Bladder microvascular endothelial cell (primary cell): Measurements from ENCODE around the gene C2orf68. TPM values are rescaled to one million over a fixed set of nuclear protein-coding genes. Genes with fewer than 3 reads are reported as not detected.

Experiments
- total RNA-seq: library from RNA; depleted of rRNA; stranded (reverse); fragments of >200 nt; gene quantifications from 2 replicates; pipeline ENCODE4 v1.2.3, GENCODE V29; 2014

Gene C2orf68, protein sequence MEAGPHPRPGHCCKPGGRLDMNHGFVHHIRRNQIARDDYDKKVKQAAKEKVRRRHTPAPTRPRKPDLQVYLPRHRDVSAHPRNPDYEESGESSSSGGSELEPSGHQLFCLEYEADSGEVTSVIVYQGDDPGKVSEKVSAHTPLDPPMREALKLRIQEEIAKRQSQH
- total RNA-seq: 14.2 and 17.4 TPM in 2 replicates

DNA sequence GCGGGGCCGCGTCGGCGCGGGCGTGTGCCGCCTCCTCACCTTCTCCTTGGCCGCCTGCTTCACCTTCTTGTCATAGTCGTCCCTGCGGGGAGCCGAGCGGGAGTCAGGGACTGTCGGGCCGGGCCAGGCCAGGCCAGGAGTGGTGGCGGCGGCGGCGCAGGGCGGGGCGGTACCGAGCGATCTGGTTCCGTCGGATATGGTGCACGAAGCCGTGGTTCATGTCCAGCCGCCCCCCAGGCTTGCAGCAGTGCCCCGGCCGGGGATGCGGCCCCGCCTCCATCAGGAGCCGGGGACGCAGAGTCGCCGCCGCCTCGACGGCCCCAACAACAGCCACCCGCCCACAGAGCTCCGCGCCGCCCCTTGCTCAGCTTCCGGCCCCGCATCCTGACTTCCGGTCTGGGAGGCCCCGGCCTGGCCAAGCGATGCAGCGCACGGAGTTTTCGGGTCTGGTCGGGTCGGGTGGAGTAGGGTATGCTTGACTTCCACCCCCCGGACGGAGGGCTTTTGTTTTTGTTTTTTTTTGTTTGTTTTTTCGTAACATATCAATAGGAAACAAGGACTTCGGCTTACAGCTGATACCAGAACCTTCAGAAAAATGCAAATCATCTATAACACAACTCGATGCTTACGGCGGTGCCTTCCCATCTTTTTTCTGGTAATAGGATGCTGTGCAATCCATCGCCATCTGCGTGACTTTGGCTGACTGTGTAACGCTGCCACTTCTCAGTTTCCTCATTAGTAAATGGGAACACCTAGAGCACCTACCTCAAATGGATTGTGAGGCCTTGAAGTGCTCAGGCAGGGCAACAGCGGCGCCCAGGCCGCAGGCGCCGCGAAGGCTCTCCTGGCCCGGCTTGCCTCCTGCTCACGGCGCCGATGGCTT is at the start of gene C2orf68:
Gene C2orf68 (minus strand): TSS at position 362 of the 883 bp plus-strand sequence. CDS start 82 bp downstream, at position 280.

DNA sequence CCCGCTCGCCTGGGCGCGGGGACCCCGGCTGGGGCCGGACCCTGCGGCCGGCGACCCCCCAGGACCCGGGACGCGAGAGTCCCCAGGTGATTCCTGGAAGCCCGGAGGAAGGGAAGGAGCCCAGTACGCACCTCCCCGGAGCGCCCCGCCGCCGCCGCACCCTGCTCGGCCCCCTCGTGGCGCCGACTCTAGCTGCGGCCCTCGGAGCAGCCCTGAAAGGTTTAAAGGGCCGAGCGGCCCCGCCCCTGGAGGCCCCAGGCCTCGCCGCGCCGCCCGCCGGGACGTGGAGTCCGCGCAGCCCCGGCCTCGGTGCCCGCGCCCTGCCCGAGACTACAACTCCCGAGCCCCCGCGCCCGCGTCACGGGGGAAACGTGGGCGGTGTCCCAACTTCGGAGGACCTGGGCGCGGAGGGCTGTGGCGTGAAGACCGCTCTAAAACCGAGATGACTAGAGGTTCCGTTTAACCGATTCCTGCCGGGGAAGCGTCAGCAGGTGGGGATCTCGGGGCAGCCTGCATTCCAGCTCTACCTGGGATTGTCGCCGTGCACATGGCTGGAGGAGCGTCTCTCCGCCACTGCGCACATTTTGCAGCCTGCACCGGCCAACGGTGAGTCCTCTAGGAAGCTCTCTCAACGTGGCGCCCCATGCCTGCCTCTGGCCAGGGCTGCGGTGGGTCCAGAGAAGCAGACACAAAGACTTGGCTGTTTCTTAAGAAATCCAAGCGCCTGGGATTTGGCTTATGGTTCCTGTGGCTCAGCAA is 9.2 kb downstream of the C2orf68 start, which contains the start of gene TMEM150A:
Gene TMEM150A (minus strand): TSS at position 223 of the 759 bp plus-strand sequence. CDS start 750 bp downstream, outside the sequence.

DNA sequence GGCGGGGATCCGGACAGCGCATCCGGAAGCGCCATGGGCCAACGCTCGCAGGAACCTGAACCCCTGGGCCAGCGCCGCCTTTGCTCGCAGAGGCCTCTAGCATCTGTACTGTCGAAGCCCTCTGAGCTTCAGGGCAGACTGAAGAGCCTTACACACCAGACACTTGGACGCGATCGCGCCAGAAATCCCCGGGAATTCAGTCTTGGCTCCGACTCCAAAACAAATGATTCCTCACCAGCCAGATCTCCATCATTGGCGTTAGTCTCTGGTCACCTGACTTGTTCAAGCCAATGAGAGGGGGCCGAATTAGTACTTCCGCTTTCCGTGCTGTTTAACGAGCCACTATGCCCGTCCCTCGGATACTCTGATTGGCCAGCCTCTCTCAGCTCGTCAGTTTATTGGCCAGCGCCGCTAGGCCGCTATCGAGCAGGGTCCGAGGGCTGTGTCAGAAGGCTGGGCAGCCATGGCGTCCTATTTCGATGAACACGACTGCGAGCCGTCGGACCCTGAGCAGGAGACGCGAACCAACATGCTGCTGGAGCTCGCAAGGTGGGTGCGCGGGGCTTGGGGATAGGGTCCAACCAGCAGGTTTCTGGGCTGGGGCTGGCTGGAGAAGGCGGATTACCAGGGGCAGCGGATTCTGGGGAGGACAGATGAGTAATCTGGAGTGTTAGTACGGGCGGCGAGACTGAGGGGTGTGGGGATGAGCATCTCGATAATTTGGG is 16.4 kb downstream of the C2orf68 start, which contains the start of gene RNF181:
Gene RNF181 (plus strand): TSS at position 445 of the 725 bp plus-strand sequence. CDS start 19 bp downstream, at position 464.

DNA sequence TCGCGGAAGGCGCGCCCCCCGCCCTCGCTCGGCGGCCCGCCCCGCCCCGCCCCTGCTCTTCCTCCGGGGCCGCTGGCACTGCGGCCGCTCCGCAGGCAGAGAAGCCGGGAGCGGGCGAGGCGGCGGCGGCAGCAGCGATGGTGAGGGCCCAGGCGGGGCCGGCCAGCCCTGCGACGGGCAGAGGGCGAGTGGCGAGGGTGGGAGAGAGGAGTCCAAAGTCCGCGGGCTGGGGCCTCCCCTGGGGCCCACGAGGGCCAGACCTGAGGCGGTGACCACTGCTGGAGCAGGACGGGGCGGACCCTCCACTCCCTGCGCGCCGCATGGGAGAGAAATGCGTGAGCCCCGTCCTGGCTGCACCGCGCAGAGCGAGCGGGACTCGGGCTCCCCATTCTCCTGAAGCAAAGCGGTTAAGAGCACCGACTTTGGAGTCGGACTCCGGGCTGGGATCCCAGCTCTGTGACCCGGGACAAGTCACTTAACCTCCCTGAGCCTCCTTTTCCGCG is 27.5 kb downstream of the C2orf68 start, which contains the start of gene VAMP5:
Gene VAMP5 (plus strand): TSS at position 78 of the 503 bp plus-strand sequence. CDS start 60 bp downstream, at position 138.

DNA sequence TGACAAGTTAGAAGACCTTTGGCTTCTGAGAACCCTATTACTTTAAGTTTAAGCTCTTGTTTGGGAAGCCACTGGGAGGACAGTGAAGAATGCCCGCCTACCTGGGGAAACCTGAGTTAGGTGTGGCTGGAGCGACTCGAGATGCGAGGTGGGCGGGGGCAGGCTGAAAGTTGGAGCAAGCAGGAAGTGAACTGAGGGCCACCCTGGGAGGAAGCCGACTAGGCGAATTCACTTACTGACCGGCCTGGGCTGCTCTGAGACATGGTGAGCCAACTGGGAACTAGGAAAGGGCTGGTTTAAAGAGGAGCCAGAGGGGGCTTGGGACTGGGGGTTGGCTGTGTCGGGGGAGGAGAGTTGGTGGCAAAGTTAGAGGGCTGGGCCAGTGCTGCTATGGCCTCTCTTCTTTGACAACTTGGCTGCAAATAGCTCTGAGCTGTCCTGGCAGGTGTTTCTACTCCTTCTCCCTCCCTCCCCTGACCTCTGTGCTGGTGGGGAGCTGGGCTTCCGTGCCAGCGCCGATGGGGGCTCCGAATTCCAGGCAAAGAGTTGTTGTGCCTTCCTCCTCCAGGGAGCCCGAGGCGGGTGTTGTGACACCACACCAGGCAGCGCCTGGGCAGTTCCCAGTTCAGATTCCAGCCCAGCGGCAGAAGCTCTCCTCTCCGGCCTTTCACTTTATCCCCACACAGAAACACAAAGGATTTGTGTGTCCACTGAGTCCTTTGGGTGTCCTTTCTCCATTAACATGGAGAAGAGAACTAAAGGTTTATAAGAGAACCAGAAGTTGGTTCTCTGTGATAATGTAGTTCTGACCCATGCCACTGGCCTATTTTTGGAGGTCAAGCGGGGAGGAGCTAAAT is 34.3 kb downstream of the C2orf68 start, which contains the start of gene VAMP8:
Gene VAMP8 (plus strand): TSS at position 201 of the 857 bp plus-strand sequence. CDS start 61 bp downstream, at position 262.

DNA sequence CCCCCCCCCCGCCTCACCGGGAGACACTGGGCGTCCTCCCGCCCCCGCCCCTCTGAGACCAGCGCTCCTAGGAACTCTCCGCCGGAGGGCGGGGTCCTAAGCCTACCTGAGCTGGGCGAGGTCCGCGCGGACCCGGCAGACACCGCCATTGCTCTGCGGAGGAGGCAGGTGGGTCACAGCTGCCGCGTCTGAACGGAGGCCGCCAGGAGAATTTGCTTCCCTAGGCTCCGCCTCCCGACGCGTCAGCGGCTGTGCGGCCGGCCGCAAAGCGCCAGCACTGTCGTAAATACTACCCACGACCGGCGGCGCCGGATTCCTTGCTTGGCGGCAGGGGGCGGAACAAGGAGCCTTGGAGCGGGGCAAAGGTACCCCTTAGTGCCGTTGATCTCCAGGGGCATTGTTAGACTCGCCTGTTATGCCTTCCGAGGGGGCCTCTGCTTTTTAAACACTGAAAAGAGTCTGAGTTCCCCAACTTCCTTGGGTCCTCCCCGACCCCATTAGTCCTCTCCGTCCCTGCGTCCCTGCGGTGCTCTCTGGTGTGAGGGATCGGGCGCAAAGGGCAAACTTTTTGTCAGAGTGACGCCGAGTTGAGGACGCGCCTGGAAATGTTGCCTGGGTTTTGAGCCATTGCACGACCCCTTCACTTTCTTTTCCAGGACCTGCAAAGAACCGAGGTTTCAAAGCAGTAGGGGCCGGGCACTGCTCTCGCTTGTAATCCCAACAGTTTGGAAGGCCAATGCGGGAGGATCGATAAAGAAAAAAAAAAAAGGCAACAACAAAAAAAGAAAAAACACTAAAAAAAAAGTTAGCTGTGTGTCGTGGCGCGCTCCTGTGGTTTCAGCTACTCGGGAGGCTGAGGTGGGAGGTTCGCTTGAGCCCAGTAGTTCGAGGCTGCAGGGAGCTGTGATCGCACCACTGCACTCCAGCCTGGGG is 50.3 kb downstream of the C2orf68 start, which contains the start of gene GGCX:
Gene GGCX (minus strand): TSS at position 214 of the 933 bp plus-strand sequence. CDS start 65 bp downstream, at position 149.

Other genes with a start within 250 kb of the C2orf68 start
- gene CAPG, start 201.7 kb downstream of the C2orf68 start, total RNA-seq: 28.0 and 102 TPM in 2 replicates
- 0.16 and 0.19 TPM in 2 replicates for gene SH2D6, start 193.4 kb downstream of the C2orf68 start, total RNA-seq
- gene MAT2A, start 72.9 kb downstream of the C2orf68 start, total RNA-seq: 37.7 and 139 TPM in 2 replicates
- 21.2 and 57.1 TPM in 2 replicates for gene GGCX, start 50.6 kb downstream of the C2orf68 start, total RNA-seq
- 6.2 and 10.1 TPM in 2 replicates for gene VAMP8, start 34.5 kb downstream of the C2orf68 start, total RNA-seq
- 85.5 and 129 TPM in 2 replicates for gene VAMP5, start 27.6 kb downstream of the C2orf68 start, total RNA-seq
- 174 and 204 TPM in 2 replicates for gene RNF181, start 16.3 kb downstream of the C2orf68 start, total RNA-seq
- gene TMEM150A, start 9.4 kb downstream of the C2orf68 start, total RNA-seq: 2.4 and 9.8 TPM in 2 replicates
- 32.4 and 38.7 TPM in 2 replicates for gene USP39, start 4.1 kb upstream of the C2orf68 start, total RNA-seq
- not detected in 2 replicates for gene SFTPB, start 56.1 kb upstream of the C2orf68 start, total RNA-seq
- not detected in 2 replicates for gene GNLY, start 82.3 kb upstream of the C2orf68 start, total RNA-seq
- 25.1 and 31.7 TPM in 2 replicates for gene ATOH8, start 141.9 kb upstream of the C2orf68 start, total RNA-seq